Measurements from ENCODE around the gene CLN3.
"Not testable (repeated sequence)": the region's sequence is repeated elsewhere in the genome, so short reads cannot be mapped to it uniquely, and the experiment has no call there.

The CLN3 gene

GRCh38 chr16:28503470-28504259, 11.8 kb upstream of the CLN3 start:
- TF ChIP-seq, protein P1, sequence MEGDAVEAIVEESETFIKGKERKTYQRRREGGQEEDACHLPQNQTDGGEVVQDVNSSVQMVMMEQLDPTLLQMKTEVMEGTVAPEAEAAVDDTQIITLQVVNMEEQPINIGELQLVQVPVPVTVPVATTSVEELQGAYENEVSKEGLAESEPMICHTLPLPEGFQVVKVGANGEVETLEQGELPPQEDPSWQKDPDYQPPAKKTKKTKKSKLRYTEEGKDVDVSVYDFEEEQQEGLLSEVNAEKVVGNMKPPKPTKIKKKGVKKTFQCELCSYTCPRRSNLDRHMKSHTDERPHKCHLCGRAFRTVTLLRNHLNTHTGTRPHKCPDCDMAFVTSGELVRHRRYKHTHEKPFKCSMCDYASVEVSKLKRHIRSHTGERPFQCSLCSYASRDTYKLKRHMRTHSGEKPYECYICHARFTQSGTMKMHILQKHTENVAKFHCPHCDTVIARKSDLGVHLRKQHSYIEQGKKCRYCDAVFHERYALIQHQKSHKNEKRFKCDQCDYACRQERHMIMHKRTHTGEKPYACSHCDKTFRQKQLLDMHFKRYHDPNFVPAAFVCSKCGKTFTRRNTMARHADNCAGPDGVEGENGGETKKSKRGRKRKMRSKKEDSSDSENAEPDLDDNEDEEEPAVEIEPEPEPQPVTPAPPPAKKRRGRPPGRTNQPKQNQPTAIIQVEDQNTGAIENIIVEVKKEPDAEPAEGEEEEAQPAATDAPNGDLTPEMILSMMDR (IDR thresholded peaks at IDR 0.05; ENCODE audit: low read depth, low read length, missing control alignments) = no peak
- no peak overlapping the region for H3K4me3 ChIP-seq (replicated peaks; ENCODE audit: low read depth, low read length)
- no peak for DNase-seq (ENCODE audit: extremely low read depth, low read depth)

DNA sequence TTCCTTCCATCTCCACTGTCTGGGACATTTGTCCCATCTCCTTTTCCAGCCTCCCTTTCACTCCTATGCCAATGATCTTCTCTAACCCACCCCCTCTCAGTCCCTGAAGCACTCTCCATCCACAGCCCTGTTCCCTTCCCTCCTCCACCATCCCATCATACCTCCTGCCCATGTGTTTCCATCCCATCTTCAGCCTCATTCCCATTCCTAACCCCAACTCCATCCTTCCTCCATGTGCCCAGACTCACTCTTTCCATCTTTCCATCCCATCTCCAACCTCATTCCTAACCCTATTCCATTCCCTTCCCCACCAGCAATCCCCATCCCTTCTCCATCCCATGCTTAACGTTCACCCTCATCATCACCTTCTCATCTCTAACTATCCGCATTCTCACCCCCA, 10.4 kb upstream of the CLN3 start:
- TF ChIP-seq, protein P1 (IDR thresholded peaks at IDR 0.05; ENCODE audit: low read depth, low read length, missing control alignments) = no peak

DNA sequence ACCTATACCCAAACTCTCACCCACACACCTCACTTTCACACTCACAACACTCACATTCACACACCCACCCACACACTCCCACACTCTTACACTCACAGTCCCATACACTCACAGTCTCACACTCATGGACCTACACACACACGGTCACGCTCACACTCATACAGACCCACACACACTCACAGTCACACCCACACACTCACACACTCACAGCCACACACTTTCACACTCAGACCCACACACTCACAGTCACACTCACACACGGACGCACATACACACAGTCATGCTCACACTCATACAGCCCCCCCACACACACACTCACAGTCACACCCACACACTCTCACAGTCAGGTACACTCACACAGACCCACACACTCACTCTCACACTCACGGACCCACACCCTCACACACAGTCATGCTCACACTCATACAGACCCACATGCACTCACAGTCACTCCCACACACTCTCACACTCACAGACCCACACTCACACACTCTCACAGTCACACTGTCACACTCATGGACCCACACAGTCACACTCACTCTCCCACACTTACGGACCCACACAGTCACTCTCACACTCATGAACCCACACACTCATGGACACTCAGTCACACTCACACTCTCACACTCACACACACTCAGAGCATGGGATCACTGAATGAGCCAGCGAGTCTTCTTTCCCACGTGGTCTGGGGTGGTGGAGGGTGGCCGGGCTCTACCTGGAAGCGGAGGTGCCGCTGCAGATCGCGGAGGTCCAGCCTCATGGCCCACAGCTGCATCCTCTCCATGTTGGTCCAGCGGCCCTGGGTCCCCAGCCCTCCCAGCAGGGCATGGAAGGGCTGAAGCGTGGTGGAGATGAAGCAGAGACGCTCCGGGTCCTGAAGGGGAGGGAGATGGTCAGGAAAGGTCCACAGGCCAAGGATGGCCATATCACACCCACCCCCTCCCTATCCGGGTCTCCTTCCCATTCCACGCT, 9.7 kb upstream of the CLN3 start:
- TF ChIP-seq, protein P1 (IDR thresholded peaks at IDR 0.05; ENCODE audit: low read depth, low read length, missing control alignments) = no peak
- no peak overlapping the region for H3K4me3 ChIP-seq (replicated peaks; ENCODE audit: low read depth, low read length)
- no peak for DNase-seq (ENCODE audit: extremely low read depth, low read depth)

More for the DNA sequence above, 10.4 kb upstream of the CLN3 start:
- DNase-seq (ENCODE audit: extremely low read depth, low read depth) = no peak
- no peak overlapping the region for H3K4me3 ChIP-seq (replicated peaks; ENCODE audit: low read depth, low read length)

DNA sequence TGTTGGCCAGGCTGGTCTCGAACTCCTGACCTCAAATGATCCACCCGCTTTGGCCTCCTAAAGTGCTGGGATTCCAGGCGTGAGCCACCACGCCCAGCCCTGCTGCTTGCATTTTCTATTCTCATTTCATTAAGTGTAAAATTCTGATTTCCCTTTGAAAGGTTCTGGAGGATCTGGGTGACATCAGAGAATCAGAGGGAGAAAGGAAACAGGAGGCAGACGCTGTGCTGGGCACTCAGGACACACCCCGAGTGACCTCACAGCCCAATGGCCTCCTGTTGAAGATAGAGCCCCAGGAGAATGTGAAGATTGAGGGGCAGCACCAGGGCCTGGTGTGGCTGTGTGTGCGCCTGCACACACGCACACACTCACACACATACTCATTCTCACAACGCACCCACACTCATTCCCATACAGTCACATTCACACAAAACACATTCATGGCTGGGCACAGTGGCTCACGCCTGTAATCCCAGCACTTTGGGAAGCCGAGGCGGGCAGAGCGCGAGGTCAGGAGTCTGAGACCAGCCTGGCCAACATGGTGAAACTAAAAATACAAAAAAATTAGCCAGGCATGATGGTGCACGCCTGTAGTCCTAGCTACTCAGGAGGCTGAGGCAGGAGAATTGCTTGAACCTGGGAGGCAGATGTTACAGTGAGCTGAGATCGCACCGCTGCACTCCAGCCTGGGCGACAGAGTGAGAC, 8.8 kb upstream of the CLN3 start:
- DNase-seq (ENCODE audit: extremely low read depth, low read depth); H3K4me3 ChIP-seq (replicated peaks; ENCODE audit: low read depth, low read length): not testable (repeated sequence)

DNA sequence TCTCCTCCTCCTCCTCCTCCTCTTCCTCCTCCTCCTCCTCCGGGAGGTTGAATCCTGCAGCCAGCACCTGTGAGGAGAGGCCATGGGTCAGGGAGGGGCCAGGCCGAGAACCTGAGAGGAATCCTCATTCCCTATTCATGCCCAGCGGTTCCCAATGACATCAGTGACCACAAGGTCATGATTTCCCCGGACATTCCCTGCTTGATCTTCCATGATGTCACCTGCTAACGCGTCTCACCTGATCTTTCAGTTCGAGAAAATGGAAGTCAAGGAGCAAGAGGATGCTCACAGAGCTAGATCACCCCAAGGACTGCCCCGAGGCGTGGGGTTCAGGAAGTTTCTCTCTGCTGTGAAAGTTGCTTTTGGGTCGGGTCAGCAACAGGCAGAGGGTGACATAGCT, 8.0 kb upstream of the CLN3 start:
- no peak for DNase-seq (ENCODE audit: extremely low read depth, low read depth)
- TF ChIP-seq, protein P1 (IDR thresholded peaks at IDR 0.05; ENCODE audit: low read depth, low read length, missing control alignments) = no peak
- no peak overlapping the region for H3K4me3 ChIP-seq (replicated peaks; ENCODE audit: low read depth, low read length)

GRCh38 chr16:28498666-28499381, 7.0 kb upstream of the CLN3 start:
- H3K4me3 ChIP-seq (replicated peaks; ENCODE audit: low read depth, low read length) = no peak overlapping the region
- DNase-seq (ENCODE audit: extremely low read depth, low read depth) = no peak
- TF ChIP-seq, protein P1 (IDR thresholded peaks at IDR 0.05; ENCODE audit: low read depth, low read length, missing control alignments) = no peak

All from HFF-Myc (cell line).